Kidney (tissue), 14 donors: Measurements from ENCODE around the gene GALK2. TPM values are rescaled to one million over a fixed set of nuclear protein-coding genes. Genes with fewer than 3 reads are reported as not detected.

ENCODE experiments used
- DNase-seq, 5 donors: peaks; one replicate each; pipeline ENCODE4 v3.0.0-alpha.2; 2013 to 2020
- FAIRE-seq: peaks from 2 replicates; lab custom pipeline; 2012; peaks lifted over from hg19 to GRCh38; lab: Jason Lieb, UNC
- H3K27ac ChIP-seq, 2 donors: one replicate each; pipeline ENCODE4 v1.7.0; 2013; ENCODE audit warnings: low read depth in 2 of 2, low read length in 2 of 2, inconsistent platforms in 1 of 2
- H3K27me3 ChIP-seq: one replicate; pipeline ENCODE4 v1.7.1; 2013; ENCODE audit warnings: low read length, inconsistent platforms; ENCODE audit not compliant: control insufficient read depth, insufficient read depth
- H3K36me3 ChIP-seq, 3 donors: one replicate each; pipeline versions ENCODE4 v1.7.0 to v1.7.1; 2013; ENCODE audit warnings: low read length in 3 of 3, control low read depth in 1 of 3, inconsistent platforms in 1 of 3; ENCODE audit not compliant: insufficient read depth in 3 of 3, control insufficient read depth in 2 of 3
- H3K4me1 ChIP-seq, 3 donors: one replicate each; pipeline versions ENCODE4 v1.7.0 to v1.7.1; 2013; ENCODE audit warnings: low read length in 3 of 3, inconsistent platforms in 1 of 3, low read depth in 1 of 3; ENCODE audit not compliant: control insufficient read depth in 2 of 3, insufficient read depth in 2 of 3
- H3K4me3 ChIP-seq, 3 donors: one replicate each; pipeline versions ENCODE4 v1.7.0 to v1.8.1; 2013; ENCODE audit warnings: low read length in 3 of 3, control low read depth in 1 of 3, inconsistent platforms in 1 of 3
- H3K9ac ChIP-seq, 3 donors: one replicate each; pipeline versions ENCODE4 v1.7.0 to v1.7.1; 2013; ENCODE audit warnings: low read length in 3 of 3, control low read depth in 1 of 3, inconsistent platforms in 1 of 3
- H3K9me3 ChIP-seq, 3 donors: one replicate each; pipeline versions ENCODE4 v1.7.0 to v1.7.1; 2013; ENCODE audit warnings: low read length in 3 of 3, control low read depth in 1 of 3, inconsistent platforms in 1 of 3; ENCODE audit not compliant: control insufficient read depth in 2 of 3, insufficient read depth in 1 of 3
- intact Hi-C: fragments of 100-400 bp; cut with DNase I; formaldehyde crosslinking; loops from one replicate; pipeline ENCODE4 v1.11.1; 2022
- polyA plus RNA-seq: library from polyadenylated mRNA; stranded (reverse); fragments of 350-450 nt; fragmentation: Illumina TruSeq; extraction: RNeasy Lipid Tissue Mini Kit (QIAGEN cat#74804); gene quantifications from one replicate; pipeline ENCODE4 v1.2.3, GENCODE V29; 2014; ENCODE audit warnings: low read depth, low replicate concordance; ENCODE audit not compliant: insufficient read depth
- total RNA-seq: library from RNA; stranded (reverse); fragmentation: NEBNext Ultra II Directional; extraction: Animal tissue kit (Norgen Biotek cat#: 25700); gene quantifications from one replicate; pipeline ENCODE4 v1.2.1, GENCODE V29; 2021
- TF ChIP-seq, protein P1 (sequence below): IDR thresholded peaks from 3 replicates; pipeline ENCODE4 v1.5.1; 2012; ENCODE audit warnings: mild to moderate bottlenecking, moderate library complexity, borderline replicate concordance; ENCODE audit not compliant: insufficient read depth; ENCODE audit errors: extremely low read depth
- donor health status: control.
- donor health status: control.
- donor health status: control.
- donor health status: control.
- donor health status: control.
- donor health status: DM: yes; HTN: yes; CAD: no.
- donor health status: Normal renal cell carcinoma (clear cell type).

The GALK2 gene
- total and polyA plus RNA-seq, 2 donors from 2014 or later: 36.4 to 40.6 TPM

DNA sequence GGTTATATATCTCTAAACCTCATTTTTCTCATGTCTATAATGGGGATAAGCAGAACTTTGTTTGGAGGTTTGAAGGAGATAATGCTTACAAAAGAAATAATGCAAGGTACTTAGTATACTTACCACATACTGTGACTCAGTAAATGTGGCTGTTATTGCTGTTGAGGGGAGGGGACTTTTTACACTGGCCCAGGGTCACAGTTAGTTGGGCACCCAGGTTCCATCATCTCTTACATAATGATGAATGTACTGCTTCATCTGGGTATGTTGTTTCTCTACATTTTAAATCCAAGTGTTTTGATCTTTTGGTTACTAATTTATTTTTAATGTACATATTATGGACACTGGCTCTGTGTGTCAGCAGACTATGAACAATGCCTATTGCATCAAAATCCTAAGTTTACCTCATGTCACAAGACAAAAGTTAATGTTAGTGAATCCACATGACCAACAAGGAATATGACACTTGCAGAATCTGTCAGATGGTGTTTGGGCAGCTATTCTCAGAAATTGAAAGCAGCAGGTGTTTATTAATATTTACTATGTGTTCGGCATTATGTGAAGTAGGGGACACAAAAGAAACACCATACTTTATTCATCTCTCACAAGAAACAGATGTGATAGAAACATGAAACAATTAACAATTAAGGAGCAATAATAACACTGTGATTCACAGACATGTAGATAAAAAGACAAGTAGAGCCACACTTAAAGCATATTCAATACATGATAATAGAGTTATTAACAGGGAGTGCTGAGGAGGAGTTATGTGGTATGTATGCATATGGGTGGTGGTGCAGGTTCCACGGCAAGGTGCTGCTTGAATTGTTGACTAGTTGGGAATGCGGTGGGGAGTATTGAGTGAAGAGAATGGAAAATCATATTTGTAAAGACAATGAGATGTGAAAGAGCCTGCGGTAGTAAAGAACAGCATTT is 109.7 kb downstream of the GALK2 start:
- Histone ChIP-seq H3K9ac (no peak overlapping the region), H3K27ac (no peak overlapping the region), H3K4me3 (no peak overlapping the region), H3K27me3 (no peaks in the 10 kb centered on the region), H3K36me3 (peaks cover 0 to 15% (median 9%) of the 10 kb centered on the region in 3 donors), H3K4me1 (no peaks in the 10 kb centered on the region), H3K9me3 (no peaks in the 10 kb centered on the region)
- no peak for FAIRE-seq
- no peak for DNase-seq
- intact Hi-C loops: no loop called here
- TF ChIP-seq, protein P1, sequence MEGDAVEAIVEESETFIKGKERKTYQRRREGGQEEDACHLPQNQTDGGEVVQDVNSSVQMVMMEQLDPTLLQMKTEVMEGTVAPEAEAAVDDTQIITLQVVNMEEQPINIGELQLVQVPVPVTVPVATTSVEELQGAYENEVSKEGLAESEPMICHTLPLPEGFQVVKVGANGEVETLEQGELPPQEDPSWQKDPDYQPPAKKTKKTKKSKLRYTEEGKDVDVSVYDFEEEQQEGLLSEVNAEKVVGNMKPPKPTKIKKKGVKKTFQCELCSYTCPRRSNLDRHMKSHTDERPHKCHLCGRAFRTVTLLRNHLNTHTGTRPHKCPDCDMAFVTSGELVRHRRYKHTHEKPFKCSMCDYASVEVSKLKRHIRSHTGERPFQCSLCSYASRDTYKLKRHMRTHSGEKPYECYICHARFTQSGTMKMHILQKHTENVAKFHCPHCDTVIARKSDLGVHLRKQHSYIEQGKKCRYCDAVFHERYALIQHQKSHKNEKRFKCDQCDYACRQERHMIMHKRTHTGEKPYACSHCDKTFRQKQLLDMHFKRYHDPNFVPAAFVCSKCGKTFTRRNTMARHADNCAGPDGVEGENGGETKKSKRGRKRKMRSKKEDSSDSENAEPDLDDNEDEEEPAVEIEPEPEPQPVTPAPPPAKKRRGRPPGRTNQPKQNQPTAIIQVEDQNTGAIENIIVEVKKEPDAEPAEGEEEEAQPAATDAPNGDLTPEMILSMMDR: no peak

DNA sequence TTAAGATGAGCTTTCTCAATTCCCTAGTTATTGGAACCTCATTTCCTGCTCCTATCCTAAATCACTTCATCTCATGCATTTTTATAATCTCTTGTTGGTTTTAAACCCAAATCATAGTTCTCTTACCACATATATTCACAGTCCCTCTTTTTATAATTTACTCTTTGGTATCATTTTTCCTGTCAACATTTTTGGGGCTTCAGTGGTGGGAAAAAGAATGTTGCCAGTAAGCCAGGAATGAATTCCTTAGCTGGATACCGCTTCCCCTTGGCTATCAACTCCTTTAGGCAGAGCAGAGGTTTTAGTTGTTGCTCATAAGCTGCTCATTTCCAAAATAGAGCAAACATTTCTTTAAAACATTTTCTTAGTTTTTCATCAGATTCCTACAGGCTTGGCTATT is 112.3 kb downstream of the GALK2 start:
- Histone ChIP-seq H3K27me3 (no peaks in the 10 kb centered on the region), H3K9ac (no peak overlapping the region), H3K9me3 (no peaks in the 10 kb centered on the region), H3K4me1 (no peaks in the 10 kb centered on the region), H3K4me3 (no peak overlapping the region), H3K27ac (no peak overlapping the region), H3K36me3 (peaks cover 0 to 15% (median 9%) of the 10 kb centered on the region in 3 donors)
- FAIRE-seq (no peak), DNase-seq (no peak)
- intact Hi-C loops: no loop called here
- TF ChIP-seq, protein P1: no peak

DNA sequence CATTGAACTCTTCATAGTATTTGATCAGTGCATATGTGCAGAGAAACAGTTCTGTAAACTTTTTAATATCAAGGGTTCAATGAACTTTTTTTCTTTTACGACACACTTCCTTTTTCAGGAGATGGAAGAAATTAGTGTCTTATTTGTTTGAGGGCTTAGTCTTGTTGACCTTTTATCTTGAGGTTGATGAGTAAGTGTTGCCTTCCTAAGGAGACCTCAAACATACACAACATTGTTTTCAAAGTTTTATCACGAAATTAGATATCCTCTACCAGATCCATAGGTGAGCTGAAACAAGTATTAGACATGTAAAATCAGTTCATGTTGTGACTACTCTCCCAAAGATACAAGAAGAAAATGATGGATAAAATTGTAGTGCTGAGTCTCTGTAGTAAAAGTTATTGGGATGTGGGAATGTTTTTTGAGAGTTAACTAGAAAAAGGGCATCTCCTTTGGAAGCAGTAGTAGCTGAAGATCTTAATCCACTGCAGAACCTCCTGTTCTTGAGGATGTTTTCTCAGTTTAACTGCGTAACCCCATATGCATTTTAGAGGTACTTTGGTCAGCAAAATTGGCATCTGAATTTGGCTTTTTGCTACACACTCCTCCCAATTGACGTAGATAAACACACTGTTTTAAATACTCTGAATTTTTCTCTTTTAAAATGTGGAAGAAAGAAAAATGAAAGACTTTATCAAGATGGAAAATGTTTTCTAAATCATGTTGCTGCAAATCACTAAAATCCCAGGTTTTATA is 116.8 kb downstream of the GALK2 start:
- Histone ChIP-seq H3K9ac (no peak overlapping the region), H3K36me3 (peaks cover 0 to 15% (median 9%) of the 10 kb centered on the region in 3 donors), H3K27ac (no peak overlapping the region), H3K9me3 (no peaks in the 10 kb centered on the region), H3K4me1 (no peaks in the 10 kb centered on the region), H3K4me3 (no peak overlapping the region), H3K27me3 (no peaks in the 10 kb centered on the region)
- intact Hi-C loops: no loop called here
- FAIRE-seq (no peak), DNase-seq (no peak)
- TF ChIP-seq, protein P1: no peak
